ENCODE data around the gene NTHL1. TPM values are rescaled to one million over a fixed set of nuclear protein-coding genes. Genes with fewer than 3 reads are reported as not detected.

The NTHL1 gene
- 10 to 100 TPM; 10.3 to 17.7 TPM for total RNA-seq

GRCh38 chr16:2047330-2048115, at the start of gene NTHL1, which contains the start of gene TSC2:
Gene NTHL1, minus strand, starts transcription at chr16:2047834. Its CDS starts 11 bp downstream, at chr16:2047823.
Gene TSC2, plus strand, starts transcription at chr16:2047985. Its CDS starts 631 bp downstream, at chr16:2048616.
- DNase-seq (ENCODE audit: low spot score): peak; percentile 99
- TF ChIP-seq CTCF (IDR thresholded peaks at IDR 0.05): peak in 1 of 2 donors; percentile 52
- H3K4me1 ChIP-seq: peaks cover 0 to 61% of the 10 kb centered on the region in 2 donors
- H3K4me3 ChIP-seq: peak within 1 kb of the TSS; percentile 70 to 97
- H3K36me3 ChIP-seq: no peaks in the 10 kb centered on the region
- peak within 1 kb of the TSS; percentile 74 to 82 for H3K27ac ChIP-seq
- H3K27me3 ChIP-seq: no peaks in the 10 kb centered on the region
- H3K9me3 ChIP-seq: no peaks in the 10 kb centered on the region

GRCh38 chr16:2096853-2097595, 49.4 kb upstream of the NTHL1 start:
- H3K36me3 ChIP-seq: peaks cover 88% of the 10 kb centered on the region
- H3K4me1 ChIP-seq: peaks cover 0 to under 1% of the 10 kb centered on the region in 2 donors
- H3K9me3 ChIP-seq: no peaks in the 10 kb centered on the region
- no peaks in the 10 kb centered on the region for H3K27me3 ChIP-seq
- no peak for DNase-seq (ENCODE audit: low spot score)
- no peak overlapping the region for H3K27ac ChIP-seq
- no peak for TF ChIP-seq CTCF (IDR thresholded peaks at IDR 0.05)
- H3K4me3 ChIP-seq: no peak overlapping the region

- Histone ChIP-seq H3K9me3 (no peaks in the 10 kb centered on the region), H3K36me3 (peaks cover 86% of the 10 kb centered on the region), H3K4me3 (no peak overlapping the region), H3K27me3 (no peaks in the 10 kb centered on the region), H3K4me1 (peaks cover 0 to 7% of the 10 kb centered on the region in 2 donors), H3K27ac (no peak overlapping the region)
- no peak for DNase-seq (ENCODE audit: low spot score)
- TF ChIP-seq CTCF (IDR thresholded peaks at IDR 0.05): no peak
These were observed 48.4 kb upstream of the NTHL1 start for GRCh38 chr16:2095918-2096582.

GRCh38 chr16:2095315-2095853, 47.8 kb upstream of the NTHL1 start:
- H3K9me3 ChIP-seq: no peaks in the 10 kb centered on the region
- H3K4me1 ChIP-seq: peaks cover 0 to 7% of the 10 kb centered on the region in 2 donors
- H3K36me3 ChIP-seq: peaks cover 85% of the 10 kb centered on the region
- DNase-seq (ENCODE audit: low spot score): no peak
- TF ChIP-seq CTCF (IDR thresholded peaks at IDR 0.05): no peak
- no peaks in the 10 kb centered on the region for H3K27me3 ChIP-seq
- H3K4me3 ChIP-seq: no peak overlapping the region
- no peak overlapping the region for H3K27ac ChIP-seq

- Histone ChIP-seq H3K36me3 (peaks cover 86% of the 10 kb centered on the region), H3K4me1 (peaks cover 0 to 7% of the 10 kb centered on the region in 2 donors), H3K27ac (no peak overlapping the region), H3K9me3 (no peaks in the 10 kb centered on the region), H3K27me3 (no peaks in the 10 kb centered on the region), H3K4me3 (no peak overlapping the region)
- no peak for DNase-seq (ENCODE audit: low spot score)
- no peak for TF ChIP-seq CTCF (IDR thresholded peaks at IDR 0.05)
These were observed 46.2 kb upstream of the NTHL1 start for GRCh38 chr16:2093793-2094192.

All from right atrium auricular region (tissue), 2 donors.